Left kidney (tissue), 2 donors: ENCODE measurements around the gene CPNE5. TPM values are rescaled to one million over a fixed set of nuclear protein-coding genes. Genes with fewer than 3 reads are reported as not detected.

Source experiments
- DNase-seq: peaks from one replicate; pipeline ENCODE4 v3.0.0-alpha.2; 2013
- polyA plus RNA-seq: library from polyadenylated mRNA; unstranded; fragments of 120-200 nt; gene quantifications from one replicate; pipeline ENCODE4 v1.2.1, GENCODE V29; 2013; ENCODE audit not compliant: insufficient read length

The CPNE5 gene
- polyA plus RNA-seq, 1 donor, result 13.2 TPM

DNA sequence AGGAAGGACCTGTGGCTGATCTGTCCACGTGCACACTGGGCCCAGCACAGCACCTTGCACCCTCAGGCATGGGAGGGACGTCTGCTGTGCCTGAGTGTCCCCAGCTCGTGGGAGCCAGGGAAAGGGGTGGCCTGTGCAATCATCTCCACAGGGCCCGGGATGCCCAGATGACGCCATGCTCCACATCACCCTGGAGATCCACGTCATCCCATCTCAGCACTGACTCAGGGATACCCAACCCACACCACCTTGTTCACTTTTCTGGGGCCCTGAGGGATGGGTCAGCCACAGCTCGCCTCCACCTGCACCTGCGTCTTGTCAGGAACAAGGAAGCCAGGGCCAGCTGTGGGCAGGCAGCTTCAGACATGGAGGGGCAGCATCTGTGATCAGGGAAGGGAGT lies 93.4 kb downstream of the CPNE5 start:
- no peak for DNase-seq

DNA sequence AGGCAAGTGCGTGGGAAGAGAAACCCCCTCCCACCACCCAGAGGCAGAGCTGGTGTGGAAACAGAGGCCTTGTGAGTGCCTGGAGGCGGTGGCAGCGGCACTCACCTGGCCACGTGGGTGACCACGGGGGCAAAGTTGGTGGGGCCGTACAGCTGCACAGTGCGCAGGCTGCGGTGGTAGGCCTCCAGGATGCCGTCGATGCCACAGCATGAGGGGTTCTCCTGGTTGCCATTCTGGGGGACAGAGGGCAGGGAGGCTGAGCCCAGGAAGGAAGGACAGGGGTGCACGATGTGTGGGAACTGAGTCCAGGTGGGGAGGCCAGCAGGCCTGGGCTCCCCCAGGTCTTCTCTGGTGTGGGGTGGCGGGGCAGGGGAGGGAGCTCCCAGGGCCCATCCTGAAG lies 94.0 kb downstream of the CPNE5 start:
- DNase-seq, result no peak

DNA sequence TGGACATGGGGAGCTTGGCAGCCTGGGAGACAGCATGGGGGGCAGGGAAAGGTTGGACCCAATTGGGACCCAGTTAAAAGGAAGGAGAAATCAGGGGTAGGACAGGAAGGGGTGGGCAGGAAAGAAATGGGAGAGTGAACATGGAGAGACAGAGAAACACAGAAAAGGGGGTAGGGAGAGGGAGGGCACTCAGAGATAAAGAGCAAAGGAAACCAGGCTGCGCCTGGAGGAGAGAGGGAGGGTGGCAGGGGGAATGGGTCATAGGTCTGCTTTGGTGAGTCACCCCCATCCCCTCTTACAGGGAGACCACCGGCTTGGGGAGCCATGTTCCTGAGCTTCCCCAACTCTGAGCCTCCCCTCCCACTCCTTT lies 95.0 kb downstream of the CPNE5 start:
- DNase-seq, result no peak

DNA sequence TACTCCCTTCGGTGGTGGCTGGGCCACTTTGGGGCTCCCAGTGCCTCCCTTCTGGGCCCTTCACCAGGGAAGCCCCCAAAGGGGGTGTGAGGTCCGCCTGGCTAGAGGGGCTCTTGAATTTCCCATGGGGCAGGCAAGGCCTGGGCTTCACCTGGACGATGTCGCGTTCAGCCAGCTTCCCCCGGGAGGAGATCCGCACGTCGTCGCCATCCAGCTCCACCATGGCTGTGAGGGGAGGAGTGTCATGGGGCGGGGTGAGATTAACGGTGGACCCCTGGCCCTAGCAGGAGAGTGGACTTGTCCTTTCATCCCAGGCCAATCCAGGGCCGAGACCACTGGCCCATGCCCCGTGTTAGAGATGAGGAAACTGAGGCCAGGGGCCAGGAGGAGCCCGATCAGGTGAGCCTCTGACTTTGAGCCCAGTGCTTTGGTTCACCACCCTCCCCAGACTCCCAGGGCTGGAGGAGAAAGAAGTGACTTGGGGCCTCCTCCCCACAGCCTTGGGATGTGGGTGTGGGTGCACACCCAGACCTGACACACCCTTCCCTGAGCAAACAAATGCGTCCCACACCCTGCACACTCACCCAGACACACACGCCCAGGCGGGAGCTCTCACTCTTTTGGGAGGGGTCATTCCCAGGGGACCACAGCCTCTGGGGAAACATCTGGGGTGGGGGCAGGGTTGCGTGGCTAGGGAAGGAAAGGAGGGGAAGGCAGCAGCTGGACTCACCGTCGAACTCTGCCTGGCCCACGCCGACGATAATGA lies 95.5 kb downstream of the CPNE5 start:
- no peak for DNase-seq

DNA sequence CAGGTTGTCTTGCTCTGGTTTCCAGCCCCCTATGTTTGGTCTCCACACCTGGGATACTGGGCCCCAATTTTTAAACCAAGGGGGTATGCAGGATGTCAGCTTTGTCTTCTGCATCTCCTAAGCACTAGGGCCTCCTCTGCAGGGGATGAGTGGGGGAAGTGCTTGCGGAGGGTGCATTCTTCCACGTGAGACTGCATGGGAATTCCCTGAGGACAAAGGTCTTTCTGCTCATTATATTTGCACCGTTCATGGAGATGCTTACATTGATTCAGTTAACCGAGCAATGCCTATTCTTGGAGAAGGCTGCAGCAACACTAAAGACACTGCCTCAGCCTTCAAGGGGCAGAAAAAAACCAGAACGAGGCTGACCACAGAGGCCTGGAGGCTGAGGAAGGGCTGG lies 96.2 kb downstream of the CPNE5 start:
- no peak for DNase-seq

DNA sequence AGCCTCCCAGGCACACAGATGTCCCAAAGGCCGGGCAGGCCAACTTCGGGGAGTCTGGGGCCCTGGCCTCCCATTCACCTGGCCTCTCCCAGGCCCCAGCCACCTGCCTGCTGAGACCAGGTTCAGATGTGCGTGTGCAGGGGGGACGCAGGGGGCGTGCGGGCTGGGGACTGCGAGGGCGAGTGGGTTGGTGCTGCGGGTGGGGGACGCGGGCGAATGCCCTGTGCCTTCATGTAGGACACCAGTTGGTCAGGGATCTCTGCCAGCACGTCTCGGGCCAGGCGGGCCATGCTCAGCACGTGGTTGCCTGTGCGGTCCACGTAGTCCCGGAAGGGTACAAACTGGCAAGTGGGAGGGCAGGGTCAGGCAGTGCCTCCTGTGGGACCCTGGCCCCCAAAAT lies 97.1 kb downstream of the CPNE5 start:
- DNase-seq, result no peak

DNA sequence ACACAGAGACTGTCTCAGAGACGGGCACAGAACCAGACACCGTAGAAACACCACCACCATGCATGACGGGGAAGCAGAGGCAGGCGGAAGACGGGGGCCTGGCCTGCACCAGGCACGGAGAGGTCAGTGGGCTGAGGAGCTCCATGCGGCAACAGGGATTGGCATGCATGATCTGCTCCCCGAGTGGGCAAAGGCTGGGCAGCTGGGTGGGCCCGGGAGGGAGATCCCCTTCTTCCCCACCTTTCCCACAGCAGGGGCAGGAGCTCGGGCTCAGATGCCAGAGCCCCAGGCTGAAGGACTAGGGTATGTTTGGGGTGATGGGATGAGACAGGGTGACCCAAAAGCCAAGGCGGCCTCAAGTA lies 98.4 kb downstream of the CPNE5 start:
- no peak for DNase-seq

DNA sequence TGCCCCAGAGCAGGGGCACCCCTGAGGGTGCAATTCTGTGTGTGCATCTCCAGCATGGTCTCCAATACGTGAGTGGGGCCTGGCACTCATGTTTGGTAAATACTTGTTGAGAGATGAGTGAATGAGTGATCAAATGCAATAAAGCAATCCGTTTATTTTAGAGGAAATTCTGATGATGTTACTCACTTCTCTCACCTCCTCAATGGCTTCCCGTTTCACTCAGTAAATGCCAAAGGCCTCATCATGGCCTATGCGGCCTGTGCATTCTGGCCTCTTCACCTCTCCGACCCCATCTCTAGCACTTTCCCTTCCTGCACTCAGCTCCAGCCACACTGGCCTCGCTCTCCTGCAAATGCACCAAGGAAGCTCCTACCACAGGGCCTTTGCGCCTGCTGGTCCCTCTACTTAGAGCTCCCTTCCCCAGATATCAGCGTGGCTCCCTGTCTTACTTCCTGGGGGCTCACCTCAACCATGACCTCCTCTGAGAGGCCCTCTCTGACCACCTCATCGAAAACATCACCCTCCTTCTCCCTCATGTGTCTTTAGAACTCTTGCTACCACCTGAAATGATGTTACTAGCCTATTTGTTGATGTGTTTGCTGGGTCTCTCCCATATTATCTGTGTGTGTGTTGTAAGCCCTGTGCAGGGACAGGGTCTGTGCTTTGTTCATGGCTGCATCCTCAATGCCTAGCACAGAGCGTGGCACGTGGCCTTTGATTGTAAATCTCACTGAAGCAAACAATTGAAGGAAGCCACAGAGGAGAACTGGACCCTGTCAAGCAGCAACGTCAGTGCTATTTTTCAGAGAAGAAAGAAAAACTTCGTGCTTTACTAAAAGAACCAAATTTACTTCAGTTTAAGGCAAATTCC lies 99.1 kb downstream of the CPNE5 start:
- DNase-seq, result no peak

DNA sequence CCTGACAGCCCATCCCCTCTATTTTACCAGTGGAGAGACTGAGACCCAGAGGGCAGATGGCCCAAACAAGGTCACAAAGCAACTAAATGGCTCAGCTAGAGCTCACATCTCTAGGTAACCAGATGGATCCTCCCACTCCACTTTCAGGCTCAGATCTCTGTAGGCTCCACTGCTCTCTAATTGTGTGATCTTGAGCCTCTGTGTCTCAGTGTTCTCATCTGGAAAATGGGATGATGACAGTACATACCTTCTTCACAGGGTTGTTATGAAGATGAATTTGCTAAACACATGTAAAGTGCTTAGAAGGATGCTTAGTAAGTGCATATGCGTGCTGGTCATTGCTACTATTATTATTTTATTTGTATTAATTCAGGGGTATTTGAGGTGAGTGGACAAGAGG lies 101.1 kb downstream of the CPNE5 start:
- no peak for DNase-seq

DNA sequence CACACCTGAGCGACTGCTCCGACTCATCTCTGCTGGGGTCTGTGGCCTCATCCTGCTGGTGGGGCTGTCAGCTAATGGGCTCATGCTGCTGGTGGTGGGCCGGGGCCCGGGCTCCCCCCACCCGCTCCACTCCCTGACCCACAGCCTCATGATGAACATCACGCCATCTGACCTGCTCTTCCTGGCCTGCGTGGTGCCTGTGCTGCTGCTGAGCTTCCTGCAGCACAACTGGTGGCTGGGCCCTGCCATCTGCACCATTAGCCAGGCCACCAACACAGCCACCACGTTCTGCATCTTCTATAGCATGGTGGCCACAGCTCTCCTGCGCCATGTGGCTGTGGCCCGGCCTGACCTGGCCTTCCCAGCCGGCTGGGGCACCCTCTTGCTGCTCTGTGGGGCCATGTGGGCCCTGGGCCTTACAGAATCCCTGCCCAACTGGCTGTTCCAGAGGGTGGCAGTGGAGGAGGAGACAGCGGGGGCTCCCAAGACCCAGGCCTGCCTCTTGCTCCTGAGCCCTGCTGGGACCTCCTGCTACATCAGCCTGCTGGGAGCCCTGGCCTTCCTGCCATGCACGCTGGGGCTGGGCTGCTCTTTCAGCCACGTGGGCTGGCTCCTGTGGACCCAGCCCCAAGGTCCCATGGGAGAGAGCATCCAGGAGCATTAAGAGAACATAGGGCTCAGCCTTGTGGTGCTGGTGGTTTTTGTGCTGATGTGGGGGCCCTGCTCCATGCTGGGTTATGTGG lies 102.0 kb downstream of the CPNE5 start:
- no peak for DNase-seq

DNA sequence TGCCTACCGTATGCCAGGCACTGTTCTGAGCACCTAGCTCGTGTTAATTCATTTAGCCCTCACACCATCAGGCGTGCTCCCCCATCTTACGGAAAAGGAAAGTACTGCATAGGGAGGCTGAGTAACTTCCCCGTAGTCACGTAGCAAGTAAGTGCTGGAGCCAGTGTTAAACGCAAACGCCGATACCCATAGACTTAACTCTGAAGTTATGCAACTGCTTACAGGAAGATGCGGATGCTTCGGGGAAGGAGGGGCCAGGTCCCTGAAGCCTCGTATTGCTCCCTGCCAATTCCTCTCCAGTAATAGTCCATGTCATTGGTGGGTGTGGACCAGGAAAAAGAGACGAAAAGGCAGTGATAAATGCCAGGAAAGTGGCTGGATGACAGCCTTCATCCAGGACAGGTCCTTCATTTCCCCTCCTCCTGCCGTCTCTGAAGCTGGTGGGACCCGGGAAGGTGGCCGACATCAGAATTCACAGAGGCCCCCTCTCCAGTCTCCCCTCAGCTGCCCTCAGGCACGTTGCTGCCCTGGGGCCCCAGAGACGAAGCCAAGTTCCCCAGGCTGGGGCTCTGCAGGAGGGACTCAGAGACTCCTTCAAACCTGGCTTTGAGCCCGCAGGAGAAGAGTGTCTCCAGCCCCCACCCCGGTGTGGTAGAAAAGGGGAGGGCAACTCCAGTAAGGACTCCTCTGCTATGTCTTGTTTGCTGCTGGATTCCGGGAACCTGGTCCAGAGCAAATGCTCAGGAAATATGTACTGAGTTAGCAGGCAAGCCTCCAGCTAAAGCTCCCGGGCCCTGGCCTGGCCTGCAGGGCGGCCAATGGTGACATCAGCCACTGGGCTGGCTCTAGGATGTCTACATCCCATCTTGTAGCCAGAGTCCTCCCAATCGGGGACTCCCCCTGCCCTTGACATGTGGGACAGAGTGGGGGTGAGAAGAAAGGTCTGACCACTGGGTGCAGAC lies 103.9 kb downstream of the CPNE5 start:
- DNase-seq, result peak; percentile 32

DNA sequence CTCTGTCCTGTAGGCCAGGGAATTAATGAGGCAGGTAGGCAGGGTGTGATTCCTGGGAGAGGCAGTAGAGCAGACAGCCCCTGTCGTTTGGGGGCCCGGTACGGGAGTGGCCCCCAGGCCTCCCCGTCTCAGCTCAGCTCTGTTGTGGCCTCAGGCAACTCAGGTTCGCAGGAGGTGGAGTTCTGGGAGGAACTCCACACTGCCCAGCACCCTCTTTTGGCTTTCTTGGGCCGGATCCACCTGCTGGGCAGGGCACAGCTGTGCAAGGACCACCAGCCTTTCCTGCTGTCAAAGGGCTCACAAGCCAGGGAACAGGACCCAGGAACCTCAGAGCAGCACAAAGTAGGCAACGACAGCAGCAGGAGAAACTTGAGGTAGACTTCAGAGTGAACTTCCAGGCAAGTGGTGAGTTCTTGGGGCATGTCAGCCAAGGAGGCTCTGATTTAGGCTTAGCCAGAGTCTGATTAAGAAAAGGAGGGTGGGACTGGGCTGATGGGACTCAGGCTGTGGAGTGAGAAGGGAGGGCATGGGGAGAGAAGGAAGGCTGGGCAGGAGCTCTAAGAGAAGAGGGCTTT lies 104.7 kb downstream of the CPNE5 start:
- no peak for DNase-seq

DNA sequence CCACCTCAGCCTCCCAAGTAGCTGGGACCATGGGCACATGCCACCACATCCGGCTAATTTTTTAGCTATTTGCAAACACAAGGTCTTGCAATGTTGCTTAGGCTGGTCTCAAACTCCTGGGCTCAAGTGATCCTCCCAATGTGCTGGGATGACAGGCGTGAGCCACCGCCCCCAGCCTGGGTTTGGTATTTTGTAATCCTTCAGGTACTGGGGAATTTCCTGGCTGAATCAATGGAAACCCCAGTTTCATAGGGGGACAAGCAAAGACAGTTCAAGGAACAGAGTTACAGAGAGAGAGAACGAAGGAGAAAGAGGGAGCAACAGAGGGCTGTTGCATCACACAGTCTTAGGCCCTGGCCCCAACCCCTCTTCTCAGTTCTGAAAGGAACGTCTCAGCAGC lies 105.9 kb downstream of the CPNE5 start:
- no peak for DNase-seq

DNA sequence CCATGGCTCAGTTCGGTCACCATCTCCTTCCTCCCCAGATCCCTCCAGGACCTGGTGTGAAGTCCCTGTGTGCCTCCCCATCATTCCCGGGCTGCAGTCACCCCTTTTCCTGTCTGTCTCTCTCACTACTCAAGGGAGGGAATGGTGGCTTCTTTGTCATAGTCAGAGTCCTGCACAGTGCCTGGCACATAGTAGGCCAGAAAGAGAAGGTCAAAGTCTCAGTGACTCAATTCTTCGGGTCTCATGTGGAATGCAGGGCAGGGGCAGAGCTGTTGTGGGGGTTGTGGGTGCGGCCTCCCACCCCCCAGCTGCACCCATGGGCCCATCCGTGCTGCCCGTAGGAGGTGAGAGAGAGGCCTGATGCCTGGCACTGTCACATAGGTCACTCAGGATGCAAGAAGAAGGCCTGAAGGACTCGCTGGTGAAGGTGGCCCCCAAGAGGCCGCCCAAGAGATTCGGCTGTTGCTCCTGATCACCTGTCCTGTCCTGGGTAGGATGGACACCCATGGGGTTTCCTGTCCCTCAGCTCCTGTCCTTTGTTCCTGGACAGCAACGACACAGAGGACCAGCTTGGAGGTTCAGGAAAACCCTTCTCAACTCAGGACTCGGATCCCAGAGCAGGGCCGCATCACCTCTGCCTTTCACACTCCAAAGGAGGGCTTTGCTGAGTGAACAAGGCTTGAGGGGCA lies 107.5 kb downstream of the CPNE5 start:
- DNase-seq, result no peak

DNA sequence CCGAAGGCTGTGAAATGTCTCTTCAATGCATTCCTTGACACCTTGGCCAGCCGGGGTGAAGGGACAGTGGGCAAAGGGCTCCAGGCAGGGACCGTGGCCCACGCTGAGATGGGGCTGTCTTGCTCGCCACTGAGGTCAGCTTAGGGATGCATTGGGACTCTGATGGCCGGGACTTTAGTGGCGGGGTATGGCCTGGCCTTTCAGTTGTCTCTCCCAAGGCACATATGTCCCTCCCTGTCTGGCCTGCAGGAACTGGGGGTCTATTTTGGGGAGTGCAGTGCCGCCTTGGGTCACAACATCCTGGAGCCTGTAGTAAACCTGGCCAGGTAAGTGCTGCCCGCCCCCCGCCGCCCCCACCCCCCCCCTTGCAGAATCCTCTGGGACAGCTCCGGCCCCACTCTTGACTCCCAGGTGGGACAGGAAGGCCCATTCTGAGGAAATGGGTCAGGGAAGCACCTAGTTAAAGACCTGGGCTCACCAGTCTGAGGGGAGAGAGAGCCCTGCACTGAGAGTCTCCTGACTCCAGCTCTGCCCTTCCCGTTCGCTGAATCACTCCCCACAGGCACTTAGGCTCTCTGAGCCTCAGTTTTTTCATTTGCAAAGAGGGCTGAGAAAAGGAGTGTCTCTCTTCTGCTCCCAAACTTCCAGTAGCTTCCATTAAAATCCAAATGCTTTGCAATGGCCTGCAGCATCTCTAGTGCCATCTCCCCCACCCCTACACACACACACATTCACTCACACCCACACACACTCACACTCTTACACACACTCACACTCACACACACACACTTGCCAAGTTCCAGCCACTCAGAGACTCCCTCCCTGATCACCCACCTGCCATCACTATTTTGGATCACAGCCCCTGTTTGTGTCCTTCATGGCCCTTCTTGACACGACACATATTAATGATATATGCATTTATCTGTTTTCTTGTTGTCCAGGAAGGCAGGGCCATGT lies 108.5 kb downstream of the CPNE5 start:
- no peak for DNase-seq

DNA sequence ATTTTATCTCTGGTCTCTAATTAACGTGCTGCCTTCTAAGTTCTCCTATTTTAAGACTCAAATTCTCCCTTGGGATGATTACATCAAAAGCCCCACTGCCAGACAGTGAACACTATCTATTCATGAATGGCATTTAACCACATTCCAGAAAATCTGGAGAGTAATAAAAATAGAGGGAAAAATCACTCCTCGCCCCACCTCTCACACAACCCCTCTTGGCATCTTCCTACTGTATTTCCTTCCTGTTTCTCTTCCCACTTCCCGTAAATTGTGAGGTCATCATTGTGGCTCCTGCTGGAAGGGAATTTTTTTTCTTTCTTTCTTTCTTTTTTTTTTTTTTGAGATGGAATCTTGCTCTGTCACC lies 110.1 kb downstream of the CPNE5 start:
- DNase-seq, result no peak

DNA sequence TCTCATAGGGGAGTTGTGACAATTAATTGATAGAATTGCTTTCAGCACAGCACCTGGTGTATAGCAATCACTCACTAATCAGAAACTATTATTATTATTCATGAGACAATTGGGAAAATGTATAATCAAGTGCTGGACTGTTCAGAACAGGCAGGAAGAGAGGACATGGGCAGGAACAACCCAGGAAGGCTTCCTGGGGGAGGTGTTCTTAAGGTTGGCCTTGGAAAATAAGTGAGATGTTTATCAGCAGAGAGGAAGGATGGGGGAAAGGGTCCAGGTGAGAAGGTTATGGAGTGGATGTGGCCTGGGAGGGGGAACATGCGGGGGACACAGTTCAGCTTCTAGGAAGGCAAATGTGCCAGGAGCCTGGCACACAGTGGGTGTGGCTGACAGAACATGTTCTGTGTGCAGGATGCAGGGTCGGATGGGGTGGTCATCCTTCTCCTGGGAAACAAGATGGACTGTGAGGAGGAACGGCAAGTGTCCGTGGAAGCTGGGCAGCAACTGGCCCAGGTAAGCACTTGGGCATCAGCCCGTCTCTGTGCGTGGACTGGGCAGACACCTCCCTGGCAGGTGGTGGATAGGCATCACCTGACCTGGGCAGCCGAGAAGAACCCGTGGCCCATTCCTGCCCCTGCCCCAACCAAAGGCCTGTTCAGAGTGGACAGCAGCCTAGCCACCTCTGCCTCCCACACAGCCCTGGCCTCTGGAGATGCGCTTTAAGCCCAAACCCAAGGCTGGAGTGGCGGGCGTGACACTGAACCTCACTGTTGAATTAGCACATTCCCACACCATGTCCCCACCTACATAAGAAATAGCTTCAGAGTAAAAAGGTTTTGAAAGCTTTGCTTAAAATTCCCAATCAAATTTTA lies 110.7 kb downstream of the CPNE5 start:
- DNase-seq, result no peak

DNA sequence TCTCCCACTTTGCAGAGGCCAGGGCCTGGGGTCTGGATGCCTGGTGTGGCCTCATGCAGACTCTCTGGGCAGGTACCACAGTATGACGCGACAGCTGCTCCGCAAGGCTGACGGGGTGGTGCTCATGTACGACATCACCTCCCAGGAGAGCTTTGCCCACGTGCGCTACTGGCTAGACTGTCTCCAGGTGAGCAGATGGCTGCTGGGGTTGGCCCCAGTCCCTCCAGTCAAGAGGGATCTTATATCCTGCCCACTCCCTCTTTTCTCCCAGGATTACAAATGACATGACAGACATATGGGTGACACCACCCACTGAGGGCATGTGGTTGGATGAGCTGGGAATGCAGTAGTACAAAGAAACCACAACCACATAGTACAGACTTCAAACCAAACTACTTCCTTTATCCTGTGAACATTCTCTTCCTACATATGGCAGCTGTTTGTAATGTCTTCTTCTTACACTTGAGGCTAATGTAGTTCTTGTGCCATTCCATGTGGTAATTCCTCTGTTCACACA lies 111.7 kb downstream of the CPNE5 start:
- no peak for DNase-seq
